ENCODE measurements around the gene SENP6. TPM values are rescaled to one million over a fixed set of nuclear protein-coding genes. Genes with fewer than 3 reads are reported as not detected.

SENP6 gene, protein sequence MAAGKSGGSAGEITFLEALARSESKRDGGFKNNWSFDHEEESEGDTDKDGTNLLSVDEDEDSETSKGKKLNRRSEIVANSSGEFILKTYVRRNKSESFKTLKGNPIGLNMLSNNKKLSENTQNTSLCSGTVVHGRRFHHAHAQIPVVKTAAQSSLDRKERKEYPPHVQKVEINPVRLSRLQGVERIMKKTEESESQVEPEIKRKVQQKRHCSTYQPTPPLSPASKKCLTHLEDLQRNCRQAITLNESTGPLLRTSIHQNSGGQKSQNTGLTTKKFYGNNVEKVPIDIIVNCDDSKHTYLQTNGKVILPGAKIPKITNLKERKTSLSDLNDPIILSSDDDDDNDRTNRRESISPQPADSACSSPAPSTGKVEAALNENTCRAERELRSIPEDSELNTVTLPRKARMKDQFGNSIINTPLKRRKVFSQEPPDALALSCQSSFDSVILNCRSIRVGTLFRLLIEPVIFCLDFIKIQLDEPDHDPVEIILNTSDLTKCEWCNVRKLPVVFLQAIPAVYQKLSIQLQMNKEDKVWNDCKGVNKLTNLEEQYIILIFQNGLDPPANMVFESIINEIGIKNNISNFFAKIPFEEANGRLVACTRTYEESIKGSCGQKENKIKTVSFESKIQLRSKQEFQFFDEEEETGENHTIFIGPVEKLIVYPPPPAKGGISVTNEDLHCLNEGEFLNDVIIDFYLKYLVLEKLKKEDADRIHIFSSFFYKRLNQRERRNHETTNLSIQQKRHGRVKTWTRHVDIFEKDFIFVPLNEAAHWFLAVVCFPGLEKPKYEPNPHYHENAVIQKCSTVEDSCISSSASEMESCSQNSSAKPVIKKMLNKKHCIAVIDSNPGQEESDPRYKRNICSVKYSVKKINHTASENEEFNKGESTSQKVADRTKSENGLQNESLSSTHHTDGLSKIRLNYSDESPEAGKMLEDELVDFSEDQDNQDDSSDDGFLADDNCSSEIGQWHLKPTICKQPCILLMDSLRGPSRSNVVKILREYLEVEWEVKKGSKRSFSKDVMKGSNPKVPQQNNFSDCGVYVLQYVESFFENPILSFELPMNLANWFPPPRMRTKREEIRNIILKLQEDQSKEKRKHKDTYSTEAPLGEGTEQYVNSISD
- 23.1 and 49.4 TPM in 2 replicates for total RNA-seq (ENCODE audit: low replicate concordance)

DNA sequence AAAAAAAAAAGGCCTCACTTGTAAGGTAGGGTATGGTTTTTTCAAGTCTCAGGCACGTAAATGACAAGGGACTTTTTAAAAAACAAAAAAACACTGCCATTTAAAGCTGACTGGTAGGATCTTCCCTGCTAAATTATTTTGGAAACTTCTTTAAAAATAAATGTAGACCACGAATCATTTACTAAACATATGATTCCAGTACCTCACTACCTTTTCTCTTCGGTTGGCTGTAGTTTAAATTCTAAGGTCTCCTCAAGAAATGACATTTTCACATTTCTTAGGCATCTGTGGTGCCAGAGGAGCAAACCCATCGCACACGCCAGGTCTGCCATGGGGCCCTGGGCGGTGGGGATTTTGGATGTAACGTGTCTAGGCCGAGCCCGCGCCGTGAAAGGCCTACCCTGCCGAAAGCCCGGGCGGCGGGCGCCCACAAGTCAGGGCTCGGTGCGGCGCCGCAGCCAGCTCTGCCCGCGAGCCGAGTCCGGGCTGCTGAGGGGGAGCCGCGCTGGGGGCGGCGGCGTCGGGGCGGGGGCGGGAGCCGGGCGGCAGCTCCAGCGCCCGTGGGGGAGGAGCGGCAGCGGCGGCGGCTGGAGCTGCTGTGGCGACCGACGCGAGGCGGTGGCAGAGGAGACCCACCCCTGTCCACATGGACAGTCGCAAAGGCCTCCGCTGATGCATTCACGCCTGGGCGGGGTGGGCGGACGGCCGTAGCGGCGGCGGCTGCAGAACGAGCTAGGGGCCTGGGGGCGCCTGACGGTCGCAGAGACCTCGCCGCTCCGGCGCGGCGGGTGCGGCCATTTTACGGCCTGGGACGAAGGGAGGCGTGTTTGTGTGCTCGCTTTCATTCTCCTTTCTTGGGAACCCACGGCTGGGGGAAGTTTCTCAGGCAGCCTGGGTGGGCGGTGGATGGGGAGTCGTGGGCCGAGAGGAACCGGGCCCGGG is at the start of gene SENP6:
Gene SENP6 (plus strand): TSS at position 577 of the 942 bp plus-strand sequence. CDS start 645 bp downstream, outside the sequence.

DNA sequence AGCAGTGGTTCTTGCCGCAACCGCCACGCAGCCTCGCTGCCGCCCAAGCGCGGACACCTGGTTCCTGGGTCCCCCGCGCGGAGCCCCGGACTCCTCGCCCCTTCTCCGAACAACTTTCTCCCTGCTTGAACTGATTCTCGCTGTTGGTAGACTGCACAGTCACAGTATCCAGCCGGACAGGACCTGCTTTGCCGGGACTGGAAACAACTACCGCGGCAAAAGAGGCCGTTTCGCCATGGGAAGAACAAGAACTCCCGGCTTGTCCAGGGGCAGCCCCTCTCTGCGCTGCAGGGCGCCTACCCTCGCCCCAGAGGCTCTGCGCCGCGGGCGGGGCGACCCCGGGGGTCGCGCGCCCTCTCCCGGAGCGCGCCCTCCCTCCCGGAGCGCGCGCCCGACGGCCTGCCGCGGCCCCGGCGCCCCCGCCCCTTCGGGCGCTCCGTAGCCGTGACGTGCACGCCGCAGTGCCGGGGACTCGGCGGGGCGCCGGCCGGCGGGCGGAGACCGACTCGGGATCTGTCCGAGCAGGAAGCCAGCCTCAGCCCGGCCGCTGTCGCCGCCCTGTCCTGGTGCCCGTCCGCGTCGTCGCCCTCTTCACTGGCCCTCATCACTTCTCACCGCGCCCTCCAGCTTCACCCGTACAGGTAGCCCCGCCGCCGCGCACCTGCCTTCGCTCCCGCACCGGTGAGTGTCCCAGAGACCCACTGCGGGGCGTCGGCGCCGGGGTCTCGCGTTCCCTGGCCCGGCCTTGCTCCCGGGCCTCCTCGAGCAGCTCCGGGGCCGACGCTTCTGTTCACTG is 147.3 kb downstream of the SENP6 start, which contains the start of gene MYO6:
Gene MYO6 (plus strand): TSS at position 497 of the 796 bp plus-strand sequence. CDS start 68,309 bp downstream, outside the sequence.

Other genes starting within 250 kb of the SENP6 start
- gene FILIP1, start 108.1 kb upstream of the SENP6 start, total RNA-seq (ENCODE audit: low replicate concordance) = 0.35 and 0.45 TPM in 2 replicates
- gene MYO6, start 147.4 kb downstream of the SENP6 start, total RNA-seq (ENCODE audit: low replicate concordance) = 8.8 and 13.9 TPM in 2 replicates